Right cardiac atrium (tissue), 5 donors: ENCODE results near the gene CD96. TPM values are rescaled to one million over a fixed set of nuclear protein-coding genes. Genes with fewer than 3 reads are reported as not detected.

Source experiments
- ATAC-seq, 2 donors: fragments of 200-7000 bp; cut with Tn5 transposase; one replicate each; pipeline versions ENCODE4 v1.8.0 to v1.9.1; 2020; ENCODE audit warnings: moderate library complexity in 2 of 2, mild to moderate bottlenecking in 1 of 2
- DNase-seq, 3 donors: peaks; one replicate each; pipeline ENCODE4 v3.0.0-alpha.2; 2020
- H3K27ac ChIP-seq: one replicate; pipeline ENCODE4 v1.5.1; 2013; ENCODE audit warnings: mild to moderate bottlenecking, low read length, control low read depth, moderate library complexity
- H3K27me3 ChIP-seq: one replicate; pipeline ENCODE4 v1.6.1; 2013; ENCODE audit not compliant: control insufficient read depth, insufficient read depth
- H3K4me1 ChIP-seq: one replicate; pipeline ENCODE4 v1.6.1; 2013; ENCODE audit warnings: low read length; ENCODE audit not compliant: control insufficient read depth, insufficient read depth
- H3K4me3 ChIP-seq: one replicate; pipeline ENCODE4 v1.5.1; 2013; ENCODE audit warnings: low read length, control low read depth
- H3K9me3 ChIP-seq: one replicate; pipeline ENCODE4 v1.6.1; 2013; ENCODE audit warnings: low read length; ENCODE audit not compliant: control insufficient read depth
- WGBS: extraction: QIAGEN DNeasy Blood & Tissue Kit; methylation state at CpG from one replicate; pipeline ENCODE4 v1.1.7; 2013; 5-methylcytosine and 5-hydroxymethylcytosine counted together
- intact Hi-C, 4 donors: fragments of 100-400 bp; cut with DNase I; formaldehyde crosslinking; loops; one replicate each; pipeline versions ENCODE4 v1.11.0 to v1.14.0; 2022 to 2023
- polyA plus RNA-seq: library from polyadenylated mRNA; stranded (reverse); fragments of 200-250 nt; gene quantifications from one replicate; pipeline ENCODE4 v1.2.3, GENCODE V29; 2013
- total RNA-seq, 4 donors: library from RNA; stranded (reverse); fragmentation: NEBNext Ultra II Directional; extraction: Animal tissue kit (Norgen Biotek cat#: 25700); gene quantifications; one replicate each; pipeline ENCODE4 v1.2.1, GENCODE V29; 2021
- donor health status: healthy with polysubstance abuse.
- donor health status: DM: no; HTN: yes; CAD: no.
- donor health status: DM: no; HTN: no; CAD: no.
- donor health status: DM: no; HTN: yes; CAD: no; lungs with severe emphysema.
- donor health status: DM: yes; HTN: yes; CAD: no.

The CD96 gene
- total and polyA plus RNA-seq, 5 donors = 0.14 to 1.9 (median 0.44) TPM

DNA sequence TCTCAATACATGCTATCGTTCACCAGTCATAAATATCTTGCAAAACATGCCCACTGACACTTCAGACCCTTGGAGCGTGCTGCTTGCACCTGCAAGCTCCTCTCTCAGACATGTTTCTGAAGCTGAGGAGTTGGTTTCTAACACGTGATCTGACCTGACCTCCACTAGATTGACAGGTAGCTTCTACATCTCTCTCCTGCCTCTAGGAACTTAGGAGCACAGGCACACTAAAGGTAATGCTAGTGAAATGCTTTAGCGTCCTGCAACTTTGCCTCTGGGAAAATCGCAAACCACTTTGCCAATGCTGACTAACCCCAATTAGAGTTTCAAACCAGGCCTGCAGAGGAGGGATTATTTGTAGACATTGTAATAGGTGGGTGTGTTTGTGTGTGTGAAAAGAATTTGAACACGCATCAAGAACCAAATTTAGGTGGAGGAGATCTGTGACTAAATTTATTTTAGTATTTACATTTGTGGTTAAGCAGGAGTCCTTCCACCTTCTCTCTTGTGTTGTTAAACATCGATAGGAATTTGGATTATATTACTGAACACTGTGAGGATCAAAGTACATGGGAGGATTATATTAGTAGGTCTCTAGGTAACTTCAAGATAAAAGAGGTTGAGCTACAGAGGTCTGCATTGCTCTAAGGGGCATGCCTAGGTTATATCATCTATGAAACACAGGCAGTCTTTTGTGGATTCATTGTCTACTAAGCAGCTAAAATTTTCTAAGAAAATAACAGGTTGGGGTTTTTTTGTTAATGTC is 139.8 kb downstream of the CD96 start:
- Histone ChIP-seq H3K4me3 (no peak overlapping the region), H3K4me1 (no peaks in the 10 kb centered on the region), H3K27ac (no peak overlapping the region), H3K27me3 (no peaks in the 10 kb centered on the region), H3K9me3 (no peaks in the 10 kb centered on the region)
- no peak for ATAC-seq
- DNase-seq = no peak
- intact Hi-C loops = no loop called here
- 87% methylated on average over 7 of the region's 7 CpGs for WGBS

DNA sequence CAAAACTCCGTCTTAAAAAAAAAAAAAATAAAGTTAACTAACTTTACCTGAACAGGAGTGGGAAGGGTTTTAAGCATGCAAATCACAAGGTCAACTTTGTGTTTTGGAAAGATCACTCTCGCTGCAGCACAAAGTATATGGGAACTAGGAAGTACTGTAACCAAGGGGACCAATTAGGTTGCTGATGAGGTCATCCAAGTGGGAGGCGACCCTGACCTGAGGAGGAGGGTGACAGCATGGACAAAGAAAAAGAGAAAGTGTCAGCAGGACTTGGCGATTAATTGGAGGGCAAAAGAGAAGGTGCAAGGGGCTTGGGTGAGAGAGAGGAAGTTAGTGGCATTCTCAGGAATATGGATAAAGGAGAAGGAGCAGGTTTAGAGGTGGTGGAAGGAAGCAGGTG is 142.6 kb downstream of the CD96 start:
- no peaks in the 10 kb centered on the region for H3K27me3 ChIP-seq
- H3K4me1 ChIP-seq = no peaks in the 10 kb centered on the region
- no peak for ATAC-seq
- no peak for DNase-seq
- H3K4me3 ChIP-seq = no peak overlapping the region
- intact Hi-C loops = no loop called here
- no peaks in the 10 kb centered on the region for H3K9me3 ChIP-seq
- 76% methylated on average over 4 of the region's 4 CpGs for whole genome bisulfite sequencing
- no peak overlapping the region for H3K27ac ChIP-seq

DNA sequence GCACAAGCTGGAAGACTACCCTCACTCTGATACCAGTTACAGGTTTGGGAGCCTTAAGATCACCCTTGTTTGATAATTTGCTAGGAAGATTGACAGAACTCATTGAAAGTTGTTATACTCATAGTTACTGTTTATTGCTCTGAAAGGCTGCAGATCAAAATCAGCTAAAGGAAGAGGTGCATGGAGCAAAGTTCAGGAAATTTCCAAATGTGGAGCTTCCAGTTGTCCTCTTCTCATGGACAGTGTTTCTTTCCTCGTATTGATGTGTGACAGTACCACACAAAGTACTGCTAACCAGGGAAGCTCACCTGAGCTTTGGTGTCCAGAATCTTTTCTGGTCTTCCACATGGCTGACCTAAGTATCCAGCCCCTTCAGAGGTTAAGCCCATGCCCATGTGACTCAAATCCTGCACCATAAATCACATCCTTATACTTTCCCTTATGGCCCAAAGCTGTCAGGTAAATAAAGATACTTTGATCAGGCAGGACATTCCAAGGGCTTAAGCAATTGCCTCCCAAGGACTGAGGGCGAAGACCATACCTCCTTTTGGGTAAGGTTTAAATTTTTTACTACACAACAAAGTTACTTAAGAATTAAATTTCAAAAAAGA is 146.3 kb downstream of the CD96 start:
- DNase-seq (no peak), ATAC-seq (no peak)
- Histone ChIP-seq H3K27me3 (no peaks in the 10 kb centered on the region), H3K4me1 (no peaks in the 10 kb centered on the region), H3K27ac (no peak overlapping the region), H3K4me3 (no peak overlapping the region), H3K9me3 (no peaks in the 10 kb centered on the region)
- intact Hi-C loops = no loop called here
- WGBS = 89% methylated on average over 2 of the region's 2 CpGs

DNA sequence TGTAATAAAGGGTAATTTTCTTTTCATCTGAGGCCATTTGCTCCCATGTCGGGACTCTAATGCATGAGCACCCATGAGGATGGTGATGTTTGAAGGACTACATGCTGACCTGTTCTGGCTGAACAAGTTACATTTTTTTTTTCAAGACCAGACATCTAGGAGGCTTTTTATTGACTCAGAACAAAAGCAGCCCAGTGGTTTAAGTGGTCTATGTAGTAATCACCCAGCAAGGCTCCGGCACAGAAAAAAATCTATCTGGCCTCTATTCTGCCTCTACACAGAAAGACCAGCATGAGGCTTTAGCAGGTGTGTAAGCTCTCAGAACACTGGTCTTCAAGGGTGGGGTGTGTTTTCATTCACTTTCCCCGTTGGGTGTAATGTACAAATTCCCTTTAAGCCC is 148.2 kb downstream of the CD96 start:
- H3K9me3 ChIP-seq = no peaks in the 10 kb centered on the region
- H3K27ac ChIP-seq = no peak overlapping the region
- ATAC-seq (no peak), DNase-seq (no peak)
- H3K4me3 ChIP-seq = no peak overlapping the region
- WGBS = 79% methylated on average over 3 of the region's 3 CpGs
- no peaks in the 10 kb centered on the region for H3K4me1 ChIP-seq
- intact Hi-C loops = no loop called here
- no peaks in the 10 kb centered on the region for H3K27me3 ChIP-seq

DNA sequence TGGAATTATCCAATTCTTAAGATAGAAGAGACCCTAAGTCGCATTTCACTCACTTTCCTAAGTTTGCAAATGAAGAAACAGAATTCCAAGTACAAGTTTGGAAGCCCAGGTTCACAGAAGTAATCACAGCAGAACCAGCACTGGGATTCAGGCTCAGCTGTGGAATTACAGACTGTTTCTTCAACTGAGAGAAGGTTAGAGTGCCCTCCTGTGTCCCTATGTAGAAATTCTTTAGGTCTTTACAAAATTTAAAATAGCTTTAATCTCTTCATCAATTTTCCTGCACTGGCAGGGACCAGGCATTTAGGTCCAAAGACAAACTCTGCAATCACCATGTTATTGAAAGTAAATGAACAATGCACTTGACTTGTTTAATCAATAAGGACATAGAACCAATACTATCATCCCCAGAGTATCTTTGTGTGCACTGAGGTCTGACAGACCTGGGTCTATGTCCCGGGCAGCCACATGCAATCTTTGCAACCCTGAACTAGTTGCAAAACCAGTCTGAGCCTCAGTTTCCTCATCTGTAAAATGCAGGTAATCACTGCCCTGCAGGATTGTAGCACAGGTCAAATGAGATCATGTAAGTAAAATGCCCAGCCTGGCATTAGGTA is 149.4 kb downstream of the CD96 start:
- no peak overlapping the region for H3K4me3 ChIP-seq
- no peaks in the 10 kb centered on the region for H3K4me1 ChIP-seq
- intact Hi-C loops = no loop called here
- H3K27ac ChIP-seq = no peak overlapping the region
- WGBS = 51% methylated on average over 2 of the region's 2 CpGs
- ATAC-seq (no peak), DNase-seq (no peak)
- H3K27me3 ChIP-seq = no peaks in the 10 kb centered on the region
- no peaks in the 10 kb centered on the region for H3K9me3 ChIP-seq

DNA sequence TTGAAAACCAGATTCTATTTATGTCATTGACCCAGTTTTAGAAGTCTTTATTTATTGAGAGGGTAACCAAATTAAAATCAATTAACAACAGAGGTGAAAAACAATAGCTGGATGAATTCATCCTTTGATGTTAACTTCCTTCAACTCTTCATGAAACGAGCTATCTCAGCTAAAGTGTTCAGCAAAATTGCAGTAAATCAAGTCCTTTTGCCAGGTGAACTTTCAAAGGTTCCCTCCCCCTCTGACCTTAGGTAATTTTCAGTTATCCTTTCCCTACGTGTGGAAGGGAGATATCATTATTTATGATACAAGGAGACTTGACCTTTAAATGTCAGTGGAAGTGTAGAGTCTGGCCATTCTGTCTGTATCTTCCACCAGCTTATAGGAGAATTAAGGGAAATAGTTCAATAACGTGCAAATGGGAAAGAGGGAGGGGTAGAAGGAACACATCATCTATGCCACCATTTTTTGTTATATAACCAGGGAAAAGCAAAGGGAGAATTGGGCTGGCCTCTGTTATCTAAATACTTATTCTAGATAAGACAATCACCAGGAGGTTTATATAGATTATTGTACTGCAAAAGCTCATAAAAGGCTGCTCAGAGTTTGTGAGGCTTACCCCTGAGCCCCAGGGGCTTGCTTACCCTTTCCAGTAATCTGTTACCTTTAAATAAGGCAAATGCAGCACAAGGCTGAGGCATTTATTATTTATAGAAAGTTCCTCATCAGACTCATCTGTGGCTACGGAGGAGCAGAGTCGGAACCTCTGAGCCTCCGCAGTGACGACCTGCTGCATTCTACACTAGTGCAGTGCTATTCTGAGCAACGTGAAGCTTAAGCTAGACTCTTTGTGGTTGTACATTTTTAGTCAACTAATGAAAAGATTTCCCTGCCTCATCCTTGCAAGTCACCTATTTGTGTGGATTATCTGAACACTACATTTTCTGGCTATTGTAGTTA is 150.9 kb downstream of the CD96 start:
- DNase-seq = no peak
- H3K27me3 ChIP-seq = no peaks in the 10 kb centered on the region
- no peaks in the 10 kb centered on the region for H3K9me3 ChIP-seq
- H3K4me1 ChIP-seq = no peaks in the 10 kb centered on the region
- no peak overlapping the region for H3K4me3 ChIP-seq
- ATAC-seq = no peak
- WGBS = 53% methylated on average over 8 of the region's 8 CpGs
- no peak overlapping the region for H3K27ac ChIP-seq
- intact Hi-C loops = no loop called here

DNA sequence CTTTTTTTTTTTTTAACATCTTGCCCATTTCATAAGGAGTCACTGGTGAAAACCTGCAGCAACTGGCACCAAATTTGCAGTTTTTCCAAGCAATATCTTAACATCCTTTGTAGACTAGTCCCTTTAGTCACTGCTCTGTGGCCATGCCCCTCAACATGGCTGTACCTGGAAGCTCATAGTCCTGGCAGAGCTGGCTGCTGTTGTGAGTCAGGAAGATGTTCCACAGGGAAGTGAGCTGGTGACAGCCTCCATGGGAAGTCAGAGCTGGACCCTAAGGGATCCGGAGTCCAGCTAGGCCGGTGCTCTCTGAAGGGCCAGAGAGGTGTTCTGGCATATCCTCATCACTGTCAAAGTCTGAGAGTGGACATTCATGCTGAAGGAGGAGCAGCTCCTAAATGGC is 152.5 kb downstream of the CD96 start:
- intact Hi-C loops = no loop called here
- 90% methylated on average over 2 of the region's 2 CpGs for WGBS
- Histone ChIP-seq H3K27ac (no peak overlapping the region), H3K27me3 (no peaks in the 10 kb centered on the region), H3K4me1 (no peaks in the 10 kb centered on the region), H3K4me3 (no peak overlapping the region), H3K9me3 (no peaks in the 10 kb centered on the region)
- DNase-seq (no peak), ATAC-seq (no peak)

DNA sequence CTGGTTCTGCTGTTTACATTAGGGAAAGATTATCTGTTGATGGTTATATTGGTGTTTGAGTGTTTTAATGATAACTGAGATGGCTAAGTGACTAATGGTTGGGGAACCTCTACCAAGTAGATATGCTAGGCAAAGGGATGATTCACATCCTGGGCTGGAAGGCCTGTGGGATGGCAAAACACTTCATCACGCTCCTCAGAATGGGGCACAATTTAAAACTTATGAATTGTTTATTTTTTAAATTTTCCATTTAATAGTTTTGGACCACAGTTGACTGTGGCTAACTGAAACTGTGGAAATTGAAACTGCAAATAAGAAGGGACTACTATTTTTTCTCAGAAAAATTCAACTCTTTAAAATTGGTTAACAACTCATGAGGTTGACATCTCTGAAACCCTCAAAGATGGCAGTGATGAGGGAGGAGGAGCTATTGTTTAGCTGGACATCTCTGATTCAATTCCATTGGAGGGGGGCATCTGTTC is 153.7 kb downstream of the CD96 start:
- no peaks in the 10 kb centered on the region for H3K27me3 ChIP-seq
- DNase-seq (no peak), ATAC-seq (no peak)
- no peaks in the 10 kb centered on the region for H3K9me3 ChIP-seq
- no peak overlapping the region for H3K27ac ChIP-seq
- no peak overlapping the region for H3K4me3 ChIP-seq
- 79% methylated on average over 1 of the region's 1 CpG for WGBS
- intact Hi-C loops = no loop called here
- no peaks in the 10 kb centered on the region for H3K4me1 ChIP-seq

DNA sequence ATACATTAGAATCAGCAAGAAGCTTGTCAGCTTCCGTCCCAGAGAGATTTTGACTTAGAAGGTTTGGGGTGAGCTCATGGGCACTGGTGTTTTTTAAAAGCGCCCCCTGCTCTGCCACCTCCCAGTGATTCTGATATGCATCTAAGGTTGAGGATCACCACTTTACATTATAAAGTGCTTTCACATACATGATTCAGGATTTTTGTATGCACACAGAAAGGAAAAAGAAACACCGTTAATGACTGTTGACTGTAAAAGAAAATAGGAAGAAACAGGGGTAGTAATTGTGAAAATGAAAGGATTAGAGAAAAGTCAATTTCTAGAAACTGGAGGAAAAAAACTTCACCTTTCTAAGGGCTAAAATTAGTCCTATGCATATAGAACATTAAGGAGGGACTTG is 158.1 kb downstream of the CD96 start:
- WGBS = 61% methylated on average over 3 of the region's 3 CpGs
- no peaks in the 10 kb centered on the region for H3K9me3 ChIP-seq
- no peaks in the 10 kb centered on the region for H3K27me3 ChIP-seq
- H3K27ac ChIP-seq = no peak overlapping the region
- ATAC-seq (no peak), DNase-seq (no peak)
- H3K4me1 ChIP-seq = no peaks in the 10 kb centered on the region
- intact Hi-C loops = no loop called here
- H3K4me3 ChIP-seq = no peak overlapping the region

DNA sequence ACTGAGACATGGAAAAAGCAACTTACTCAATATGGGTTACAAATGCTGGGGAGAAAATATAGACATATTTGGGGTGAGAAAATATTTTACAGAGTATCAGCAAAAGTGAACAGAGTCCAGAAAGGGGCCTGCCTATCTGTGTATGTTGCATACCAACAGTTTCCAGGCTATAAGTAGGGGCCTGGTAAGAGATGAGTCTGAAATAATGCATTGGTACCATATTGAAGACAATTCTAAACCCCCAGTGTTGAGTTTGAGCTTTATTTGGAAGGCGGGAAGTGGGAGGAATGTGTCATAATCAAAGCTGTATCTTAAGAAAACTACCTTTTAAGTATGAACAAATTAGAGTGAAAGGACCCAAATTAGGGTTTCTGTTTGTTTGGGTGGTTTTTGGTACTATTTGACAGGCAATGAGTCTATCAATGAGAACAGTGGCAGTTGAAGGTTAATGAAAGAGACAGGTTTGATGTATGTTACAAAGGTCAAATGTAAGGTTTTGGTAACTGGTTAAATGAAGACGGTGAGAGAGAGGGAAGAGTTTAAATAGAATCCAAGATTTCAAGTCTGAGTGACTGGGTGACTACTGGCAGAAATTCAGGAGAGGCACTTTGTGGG is 159.4 kb downstream of the CD96 start:
- DNase-seq (no peak), ATAC-seq (no peak)
- intact Hi-C loops = no loop called here
- WGBS = 83% methylated on average over 2 of the region's 2 CpGs
- Histone ChIP-seq H3K27me3 (no peaks in the 10 kb centered on the region), H3K4me3 (no peak overlapping the region), H3K9me3 (no peaks in the 10 kb centered on the region), H3K4me1 (no peaks in the 10 kb centered on the region), H3K27ac (no peak overlapping the region)
